HepG2 (cell line): ENCODE measurements around the gene C1orf35. TPM values are rescaled to one million over a fixed set of nuclear protein-coding genes. Genes with fewer than 3 reads are reported as not detected.

Source experiments
- ATAC-seq: fragments of 200-7000 bp; cut with Tn5 transposase; 3 replicates; pipeline ENCODE4 v1.9.1; 2020; ENCODE audit warnings: mild to moderate bottlenecking, moderate library complexity
- BruUV-seq: library from RNA; stranded (reverse); fragments of 400-500 nt; replicated peaks from 2 replicates; lab custom pipeline; 2021; lab: Mats Ljungman, UMichigan
- CTCF ChIA-PET: fragments of 300-600 bp; formaldehyde crosslinking; extraction: SDS; loops from one replicate; lab custom pipeline; 2021; ENCODE audit warnings: low total read pairs, inconsistent platforms, low intra/inter-chr PET ratio; lab: Yijun Ruan, JAX
- POLR2A ChIA-PET: fragments of 350-600 bp; sonication (Branson Sonifier 250); formaldehyde crosslinking; loops from one replicate; lab custom pipeline; 2020; ENCODE audit warnings: antibody characterized with exemption, inconsistent platforms; lab: Yijun Ruan, JAX
- DNase-seq: peaks from one replicate; pipeline ENCODE4 v3.0.0-alpha.2; 2015; ENCODE audit warnings: low spot score
- FAIRE-seq: peaks from 3 replicates; lab custom pipeline; 2011; peaks lifted over from hg19 to GRCh38; lab: Jason Lieb, UNC
- H2AFZ ChIP-seq: one replicate; pipeline ENCODE4 v1.6.1; 2011; ENCODE audit warnings: low read length, inconsistent platforms
- H3K27ac ChIP-seq: fragments of 300-600 bp; 3 replicates; pipeline ENCODE4 v1.8.0; 2011; ENCODE audit warnings: mixed run types, mild to moderate bottlenecking, mixed read lengths, low read length, inconsistent platforms; ENCODE audit not compliant: insufficient read depth; ENCODE audit errors: extremely low read length
- H3K27me3 ChIP-seq, 2 experiments: fragments of 200-600 bp in 1 of 2; 2 replicates in 1 of 2; 3 replicates in 1 of 2; pipeline versions ENCODE4 v1.6.0 to v1.8.0; 2011; ENCODE audit warnings: low read length in 2 of 2, mild to moderate bottlenecking in 2 of 2, moderate library complexity in 2 of 2, inconsistent platforms in 1 of 2; ENCODE audit not compliant: insufficient read depth in 2 of 2, control insufficient read depth in 1 of 2
- H3K36me3 ChIP-seq, 2 experiments: fragments of 200-600 bp in 1 of 2; replicated peaks in 1 of 2; 2 replicates in 1 of 2; 3 replicates in 1 of 2; pipeline versions ENCODE4 v1.5.1 to v1.8.0; 2011; ENCODE audit warnings: low read length in 2 of 2, inconsistent platforms in 1 of 2; ENCODE audit not compliant: insufficient read depth in 2 of 2, control insufficient read depth in 1 of 2
- H3K4me1 ChIP-seq: 2 replicates; pipeline ENCODE4 v1.5.1; 2012; ENCODE audit warnings: low read length, inconsistent platforms; ENCODE audit not compliant: insufficient read depth
- H3K4me2 ChIP-seq: 2 replicates; pipeline ENCODE4 v1.6.0; 2011; ENCODE audit warnings: low read depth, low read length, inconsistent platforms
- H3K4me3 ChIP-seq, 3 experiments: fragments of 200-600 bp in 1 of 3; sonication (generic), shearing (Covaris generic) in 1 of 3; replicated peaks in 1 of 3; 2 replicates each; pipeline ENCODE4 v1.5.1; 2011 to 2016; ENCODE audit warnings: low read length in 3 of 3, inconsistent platforms in 2 of 3, low read depth in 2 of 3, mild to moderate bottlenecking in 2 of 3, control low read depth in 1 of 3, mixed read lengths in 1 of 3; ENCODE audit not compliant: insufficient read depth in 1 of 3
- H3K79me2 ChIP-seq: one replicate; pipeline ENCODE4 v1.6.1; 2011; ENCODE audit warnings: low read length, inconsistent platforms; ENCODE audit not compliant: insufficient read depth
- H3K9ac ChIP-seq: 2 replicates; pipeline ENCODE4 v1.6.0; 2011; ENCODE audit warnings: mild to moderate bottlenecking, low read depth, low read length, inconsistent platforms; ENCODE audit not compliant: insufficient read depth
- H3K9me3 ChIP-seq: 2 replicates; pipeline ENCODE4 v1.5.1; 2012; ENCODE audit warnings: mild to moderate bottlenecking, low read length
- H4K20me1 ChIP-seq: 2 replicates; pipeline ENCODE4 v1.6.0; 2011; ENCODE audit warnings: inconsistent platforms, mild to moderate bottlenecking, low read length, moderate library complexity; ENCODE audit not compliant: insufficient read depth
- AGO2 ChIP-seq: fragments of 200-400 bp; formaldehyde crosslinking; optimal IDR thresholded peaks from 2 replicates; pipeline ENCODE3; 2017; ENCODE audit warnings: mild to moderate bottlenecking, low read depth, low read length, moderate library complexity
- EEA1 ChIP-seq: sonication (generic); formaldehyde crosslinking; IDR thresholded peaks from 2 replicates; pipeline ENCODE4 v1.5.1; 2020; ENCODE audit warnings: mild to moderate bottlenecking, missing genetic modification reagents, borderline replicate concordance
- ELF3 ChIP-seq: IDR thresholded peaks from 2 replicates; pipeline ENCODE4 v1.6.1; 2016; ENCODE audit warnings: missing genetic modification reagents, missing compliant biosample characterization
- REXO4 ChIP-seq: sonication (generic); formaldehyde crosslinking; IDR thresholded peaks from 2 replicates; pipeline ENCODE4 v1.8.0; 2022; ENCODE audit warnings: missing genetic modification reagents, mild to moderate bottlenecking, borderline replicate concordance
- SATB2 ChIP-seq: sonication (generic); formaldehyde crosslinking; IDR thresholded peaks from 2 replicates; pipeline ENCODE4 v1.5.0; 2020; ENCODE audit warnings: missing genetic modification reagents
- SOX5 ChIP-seq: IDR thresholded peaks from 2 replicates; pipeline ENCODE4 v1.6.1; 2016; ENCODE audit warnings: borderline replicate concordance
- TFAP4 ChIP-seq: sonication (generic); IDR thresholded peaks from 2 replicates; pipeline ENCODE4 v1.6.1; 2016; ENCODE audit warnings: low read depth, borderline replicate concordance
- ZBED4 ChIP-seq: sonication (generic); formaldehyde crosslinking; IDR thresholded peaks from 2 replicates; pipeline ENCODE4 v1.4.0; 2020; ENCODE audit warnings: missing genetic modification reagents, borderline replicate concordance
- ZFX ChIP-seq: sonication (generic); formaldehyde crosslinking; IDR thresholded peaks from 2 replicates; pipeline ENCODE4 v1.4.0; 2020; ENCODE audit warnings: mild to moderate bottlenecking, low read depth, missing genetic modification reagents, moderate library complexity
- ZNF296 ChIP-seq: sonication (generic); formaldehyde crosslinking; conservative IDR thresholded peaks from 2 replicates; pipeline ENCODE4 v1.5.0; 2020; ENCODE audit warnings: mild to moderate bottlenecking, missing genetic modification reagents
- ZNF331 ChIP-seq: sonication (generic); formaldehyde crosslinking; IDR thresholded peaks from 2 replicates; pipeline ENCODE4 v1.4.0; 2020; ENCODE audit warnings: missing genetic modification reagents
- ZNF33A ChIP-seq: sonication (generic); formaldehyde crosslinking; IDR thresholded peaks from 2 replicates; pipeline ENCODE4 v1.5.1; 2020; ENCODE audit warnings: missing genetic modification reagents, mild to moderate bottlenecking, moderate library complexity, borderline replicate concordance
- ZNF496 ChIP-seq: sonication (generic); formaldehyde crosslinking; IDR thresholded peaks from 2 replicates; pipeline ENCODE4 v1.8.1; 2023; ENCODE audit warnings: mild to moderate bottlenecking, moderate library complexity, missing genetic modification reagents; ENCODE audit not compliant: insufficient replicate concordance
- WGBS: methylation state at CpG from one replicate; pipeline ENCODE4 v1.1.6; 2017; ENCODE audit warnings: low lambda C conversion rate; 5-methylcytosine and 5-hydroxymethylcytosine counted together
- in situ Hi-C: cut with HindIII; loops from 2 replicates; pipeline ENCODE4 v1.10.0; 2017; ENCODE audit warnings: low pct_unique_long_range_greater_than_20kb; ENCODE audit not compliant: extremely low pct_ligation_motif_present
- intact Hi-C: fragments of 100-400 bp; cut with micrococcal nuclease; formaldehyde crosslinking; loops from one replicate; pipeline ENCODE4 v1.10.0; 2022; ENCODE audit not compliant: unreplicated experiment
- polyA plus RNA-seq, 8 experiments: library from polyadenylated mRNA; depleted of rRNA in 3 of 8; stranded (reverse) in 7 of 8; unstranded in 1 of 8; fragments of >200 nt; fragmentation: Illumina TruSeq in 4 of 8; extraction: Trizol in 4 of 8; gene quantifications; 2 replicates each; pipeline versions ENCODE4 v1.2.1 to v1.2.3, GENCODE V29; 2011 to 2016; ENCODE audit warnings: low read depth in 4 of 8, missing spikeins in 1 of 8, mixed read lengths in 1 of 8; ENCODE audit not compliant: insufficient read depth in 1 of 8
- total RNA-seq, 5 experiments: library from RNA; depleted of rRNA; stranded (reverse); fragments of >200 nt; fragmentation: Illumina TruSeq; extraction: Trizol; gene quantifications; 2 replicates each; pipeline ENCODE4 v1.2.3, GENCODE V29; 2016; ENCODE audit warnings: low read depth in 1 of 5

C1orf35 gene
- total and polyA plus RNA-seq, 2 of the 13 experiments (the other 11 are each of a cell fraction or from before 2014, with no cell fraction given) = 8.1 to 19.3 TPM

- ATAC-seq (peak; percentile 2), DNase-seq (no peak), FAIRE-seq (no peak)
- Histone ChIP-seq H3K79me2 (peaks cover 50% of the 10 kb centered on the region), H2AFZ (no peak overlapping the region), H3K27me3 (no peaks in the 10 kb centered on the region; a peak in 1 of 5 replicates), H3K4me2 (peak overlapping the region; percentile 95), H3K9ac (peak overlapping the region; percentile 97), H3K36me3 (peaks cover 2 to 7% of the 10 kb centered on the region in 2 experiments; a peak in 4 of 5 replicates), H3K4me3 (peak overlapping the region; percentile 94 to 98 (median 96)), H3K4me1 (peaks cover 42% of the 10 kb centered on the region), H3K9me3 (no peaks in the 10 kb centered on the region), H4K20me1 (peaks cover 18% of the 10 kb centered on the region; the same call in 1 of the 2 replicates), H3K27ac (peak overlapping the region; percentile 75)
- WGBS = 8% methylated on average over 8 of the region's 25 CpGs
- in situ Hi-C loops (no loop called here), intact Hi-C loops (loop anchor here (1.0 to 2.0 kb wide), 2 partner anchors 9 to 30 kb away; no protein-coding TSS in a partner anchor)
- BruUV-seq = no TSS peak
- no peak for TF ChIP-seq SATB2
- TF ChIP-seq TFAP4 = no peak
- no peak for TF ChIP-seq SOX5 (CRISPR knock-in tag)
- TF ChIP-seq ZNF296 (CRISPR knock-in tag) = 0 out of 2 replicates have a peak, but pooled peaks have one; percentile 14
- TF ChIP-seq ZNF331 (CRISPR knock-in tag) = no peak
- no peak for TF ChIP-seq ZNF496 (CRISPR knock-in tag)
- no peak for TF ChIP-seq EEA1 (CRISPR knock-in tag)
- TF ChIP-seq ZFX (CRISPR knock-in tag) = no peak
- no peak for TF ChIP-seq ZBED4 (CRISPR knock-in tag)
- peak; percentile 48; the same call in 1 of the 2 replicates for TF ChIP-seq ZNF33A (CRISPR knock-in tag)
- TF ChIP-seq ELF3 (CRISPR knock-in tag) = no peak
- no peak for TF ChIP-seq REXO4
- peak; percentile 8 for TF ChIP-seq AGO2
- POLR2A ChIA-PET = interaction anchor here (1.3 to 5.6 kb wide), 3 partner anchors 9 to 25 kb away, joined by 11 to 38 read pairs (median 11); partner anchors contain the start of genes GJC2 and IBA57
- CTCF ChIA-PET = interaction anchor here (0.7 kb wide), 1 partner anchor 25 kb away, joined by 3 read pairs; the partner anchor contains the start of gene IBA57
Observed at GRCh38 chr1:228140724-228141225, 37.6 kb upstream of the C1orf35 start.
